Measurements from ENCODE around the gene SPIN4. TPM values are rescaled to one million over a fixed set of nuclear protein-coding genes. Genes with fewer than 3 reads are reported as not detected.

Gene SPIN4
- polyA plus RNA-seq, 1 of the 3 experiments (the other 2 are of a cell fraction), result 2.6 TPM

- Histone ChIP-seq H3K9me2 (no peaks in the 10 kb centered on the region), H3K4me2 (no peak overlapping the region), H3K4me1 (ENCODE audit: control insufficient read depth in 1 of 2, insufficient read depth in 2 of 2, low read depth in 1 of 2, low read length in 1 of 2) (no peaks in the 10 kb centered on the region), H3K36me3 (replicated peaks in 1 of 2; ENCODE audit: control insufficient read depth in 1 of 2, insufficient read depth in 2 of 2, low read length in 1 of 2) (no peaks in the 10 kb centered on the region), H2AFZ (ENCODE audit: low read depth) (no peak overlapping the region), H3K27ac (ENCODE audit: low read depth in 2 of 2, low read length in 1 of 2) (no peak overlapping the region), H4K20me1 (ENCODE audit: insufficient read depth) (no peaks in the 10 kb centered on the region), H3F3A (replicated peaks; ENCODE audit: insufficient read depth) (no peaks in the 10 kb centered on the region), H3K27me3 (ENCODE audit: insufficient read depth) (no peaks in the 10 kb centered on the region), H3K79me2 (ENCODE audit: insufficient read depth) (no peaks in the 10 kb centered on the region), H3K9me3 (no peaks in the 10 kb centered on the region), H3K4me3 (ENCODE audit: low read depth in 2 of 2, low read length in 1 of 2) (no peak overlapping the region), H3K9ac (no peak overlapping the region)
- WGBS (ENCODE audit: low lambda C conversion rate), result 18% methylated on average over 4 of the region's 4 CpGs
- no peak for DNase-seq
- ChIA-PET POLR2A (no interaction called here), CTCF (no interaction called here)
- TF ChIP-seq MEF2A (IDR thresholded peaks at IDR 0.05; ENCODE audit: borderline replicate concordance, low read depth) (no peak), SIN3A (IDR thresholded peaks at IDR 0.05; ENCODE audit: borderline replicate concordance, low read depth, low read length) (no peak), RXRA (IDR thresholded peaks at IDR 0.05; ENCODE audit: borderline replicate concordance, low read depth) (no peak), ZBTB33 (IDR thresholded peaks at IDR 0.05; ENCODE audit: borderline replicate concordance, low read depth) (no peak), TEAD4 (IDR thresholded peaks at IDR 0.05; ENCODE audit: borderline replicate concordance, insufficient read depth) (no peak), TCF12 (IDR thresholded peaks at IDR 0.05) (no peak), MXI1 (IDR thresholded peaks at IDR 0.05; ENCODE audit: low read depth, low read length) (no peak), CTCF (IDR thresholded peaks at IDR 0.05) (no peak), REST (IDR thresholded peaks at IDR 0.05; ENCODE audit: low read depth, low read length) (no peak), NFIC (IDR thresholded peaks at IDR 0.05; ENCODE audit: borderline replicate concordance) (no peak), MAX (IDR thresholded peaks at IDR 0.05; ENCODE audit: low read depth) (no peak), GABPA (IDR thresholded peaks at IDR 0.05; ENCODE audit: low read depth) (no peak), USF2 (IDR thresholded peaks at IDR 0.05; ENCODE audit: borderline replicate concordance, low read depth, low read length) (no peak), EP300 (IDR thresholded peaks at IDR 0.05; ENCODE audit: borderline replicate concordance in 1 of 2, low read depth in 1 of 2, low read length in 1 of 2) (no peak), USF1 (IDR thresholded peaks at IDR 0.05; ENCODE audit: borderline replicate concordance, low read depth) (no peak)
Observed at GRCh38 chrX:63363788-63364187, 12.7 kb upstream of the SPIN4 start.

All from SK-N-SH (cell line).